H1 (cell line): ENCODE results near the gene MRM2. TPM values are rescaled to one million over a fixed set of nuclear protein-coding genes. Genes with fewer than 3 reads are reported as not detected.

ENCODE experiments used
- CTCF ChIA-PET: fragments of 300-600 bp; sonication (Branson Sonifier 250); formaldehyde crosslinking; loops from one replicate; lab custom pipeline; 2021; ENCODE audit not compliant: partially characterized antibody; lab: Charles Lee
- POLR2A ChIA-PET: fragments of 300-600 bp; sonication (Branson Sonifier 250); formaldehyde crosslinking; loops from one replicate; lab custom pipeline; 2021; ENCODE audit warnings: inconsistent platforms; ENCODE audit not compliant: partially characterized antibody; lab: Charles Lee
- DNase-seq, 2 experiments: peaks; one replicate each; pipeline versions ENCODE4 v3.0.0 to v3.0.0-alpha.2; 2010 to 2022; ENCODE audit warnings: low spot score in 2 of 2, low read depth in 1 of 2, mixed read lengths in 1 of 2
- FAIRE-seq: peaks from 2 replicates; lab custom pipeline; 2011; peaks lifted over from hg19 to GRCh38; lab: Jason Lieb, UNC
- H2AFZ ChIP-seq: 2 replicates; pipeline ENCODE4 v1.8.1; 2012; ENCODE audit warnings: low read length, inconsistent platforms
- H2AK5ac ChIP-seq: 2 replicates; pipeline ENCODE4 v1.6.1; 2013; ENCODE audit warnings: low read depth, low read length
- H2BK120ac ChIP-seq: replicated peaks from 2 replicates; pipeline ENCODE3; 2013; ENCODE audit warnings: low read depth, low read length, inconsistent platforms
- H2BK12ac ChIP-seq: 2 replicates; pipeline ENCODE4 v1.6.1; 2013; ENCODE audit warnings: low read depth, low read length
- H2BK15ac ChIP-seq: 2 replicates; pipeline ENCODE4 v1.6.1; 2013; ENCODE audit warnings: low read length
- H2BK20ac ChIP-seq: 2 replicates; pipeline ENCODE4 v1.6.1; 2013; ENCODE audit warnings: low read length
- H2BK5ac ChIP-seq: 2 replicates; pipeline ENCODE4 v1.6.1; 2013; ENCODE audit warnings: low read depth, low read length
- H3K14ac ChIP-seq: 2 replicates; pipeline ENCODE4 v1.6.1; 2013; ENCODE audit warnings: inconsistent platforms; ENCODE audit not compliant: insufficient read length
- H3K18ac ChIP-seq: 2 replicates; pipeline ENCODE4 v1.6.1; 2013; ENCODE audit warnings: low read length; ENCODE audit errors: extremely low read depth
- H3K23ac ChIP-seq: 2 replicates; pipeline ENCODE4 v1.6.1; 2013; ENCODE audit warnings: inconsistent platforms; ENCODE audit not compliant: insufficient read length
- H3K23me2 ChIP-seq: 2 replicates; pipeline ENCODE4 v1.6.1; 2013; ENCODE audit warnings: low read depth, low read length
- H3K27ac ChIP-seq: 2 replicates; pipeline ENCODE4 v1.6.1; 2011; ENCODE audit warnings: low read depth, low read length, inconsistent platforms
- H3K27me3 ChIP-seq, 4 experiments: replicated peaks in 1 of 4; 1 replicate in 1 of 4; 2 replicates in 3 of 4; pipeline versions ENCODE4 v1.6.1 to v1.8.1; 2011 to 2013; ENCODE audit warnings: low read length in 3 of 4, mild to moderate bottlenecking in 3 of 4, inconsistent platforms in 2 of 4, mixed read lengths in 2 of 4, moderate library complexity in 1 of 4; ENCODE audit not compliant: control insufficient read depth in 3 of 4, insufficient read depth in 3 of 4; ENCODE audit errors: extremely low read depth in 1 of 4
- H3K36me3 ChIP-seq, 4 experiments: 2 replicates each; pipeline versions ENCODE4 v1.6.1 to v1.8.1; 2011 to 2013; ENCODE audit warnings: mild to moderate bottlenecking in 4 of 4, low read length in 3 of 4, moderate library complexity in 2 of 4, control low read depth in 1 of 4, inconsistent platforms in 1 of 4; ENCODE audit not compliant: insufficient read depth in 4 of 4, control insufficient read depth in 2 of 4
- H3K4ac ChIP-seq: replicated peaks from 2 replicates; pipeline ENCODE3; 2013; ENCODE audit warnings: low read length, low read depth, mixed read lengths, inconsistent platforms; ENCODE audit not compliant: insufficient read length
- H3K4me1 ChIP-seq, 4 experiments: replicated peaks in 1 of 4; 1 replicate in 1 of 4; 2 replicates in 3 of 4; pipeline versions ENCODE4 v1.6.1 to v1.8.1; 2011 to 2013; ENCODE audit warnings: low read length in 3 of 4, inconsistent platforms in 2 of 4, mixed read lengths in 1 of 4; ENCODE audit not compliant: insufficient read depth in 4 of 4, control insufficient read depth in 3 of 4
- H3K4me2 ChIP-seq, 2 experiments: 2 replicates each; pipeline versions ENCODE4 v1.6.1 to v1.8.1; 2011 to 2013; ENCODE audit warnings: low read depth in 2 of 2, low read length in 2 of 2, control low read depth in 1 of 2, inconsistent platforms in 1 of 2, mild to moderate bottlenecking in 1 of 2; ENCODE audit not compliant: insufficient read depth in 1 of 2
- H3K4me3 ChIP-seq, 4 experiments: fragments of 200-600, 300-600 bp in 1 of 4; sonication (generic), shearing (Covaris generic), sonication (Bioruptor Twin) in 1 of 4; 2 replicates each; pipeline versions ENCODE4 v1.5.1 to v1.8.1; 2011 to 2016; ENCODE audit warnings: low read length in 4 of 4, low read depth in 3 of 4, control low read depth in 2 of 4, inconsistent platforms in 2 of 4, mild to moderate bottlenecking in 2 of 4, mixed read lengths in 1 of 4, moderate library complexity in 1 of 4; ENCODE audit not compliant: insufficient read depth in 2 of 4; ENCODE audit errors: extremely low read depth in 1 of 4
- H3K56ac ChIP-seq: replicated peaks from 2 replicates; pipeline ENCODE3; 2013; ENCODE audit warnings: low read depth, mild to moderate bottlenecking, mixed read lengths, low read length, inconsistent platforms; ENCODE audit not compliant: insufficient read length
- H3K79me1 ChIP-seq: 2 replicates; pipeline ENCODE4 v1.6.1; 2013; ENCODE audit warnings: low read depth, low read length, control low read depth
- H3K79me2 ChIP-seq, 2 experiments: 2 replicates each; pipeline versions ENCODE4 v1.6.1 to v1.8.1; 2012 to 2013; ENCODE audit warnings: low read length in 2 of 2, mild to moderate bottlenecking in 2 of 2, inconsistent platforms in 1 of 2; ENCODE audit not compliant: insufficient read depth in 2 of 2, control insufficient read depth in 1 of 2
- H3K9ac ChIP-seq, 4 experiments: replicated peaks in 1 of 4; 1 replicate in 1 of 4; 2 replicates in 3 of 4; pipeline versions ENCODE4 v1.6.1 to v1.8.1; 2011 to 2013; ENCODE audit warnings: low read depth in 3 of 4, low read length in 3 of 4, control low read depth in 2 of 4, mild to moderate bottlenecking in 2 of 4, moderate library complexity in 2 of 4, inconsistent platforms in 1 of 4; ENCODE audit errors: extremely low read depth in 1 of 4
- H3K9me3 ChIP-seq, 2 experiments: 2 replicates each; pipeline versions ENCODE4 v1.6.1 to v1.8.1; 2012 to 2013; ENCODE audit warnings: mild to moderate bottlenecking in 2 of 2, moderate library complexity in 2 of 2, control low read depth in 1 of 2, inconsistent platforms in 1 of 2, low read depth in 1 of 2, low read length in 1 of 2, mixed read lengths in 1 of 2; ENCODE audit not compliant: insufficient read depth in 2 of 2
- H4K20me1 ChIP-seq, 2 experiments: replicated peaks in 1 of 2; 2 replicates each; pipeline versions ENCODE3 to v1.8.1; 2011 to 2013; ENCODE audit warnings: inconsistent platforms in 2 of 2, low read length in 2 of 2, mild to moderate bottlenecking in 1 of 2; ENCODE audit not compliant: insufficient read depth in 2 of 2, control insufficient read depth in 1 of 2
- H4K5ac ChIP-seq: 2 replicates; pipeline ENCODE4 v1.6.1; 2013; ENCODE audit warnings: low read length, low read depth, mixed read lengths, inconsistent platforms; ENCODE audit not compliant: insufficient read length
- H4K8ac ChIP-seq: 2 replicates; pipeline ENCODE4 v1.8.0; 2013; ENCODE audit warnings: mild to moderate bottlenecking, moderate library complexity, low read length, inconsistent platforms; ENCODE audit not compliant: insufficient read depth; ENCODE audit errors: extremely low read depth
- H4K91ac ChIP-seq: replicated peaks from 2 replicates; pipeline ENCODE3; 2013; ENCODE audit warnings: low read length, mixed read lengths, inconsistent platforms; ENCODE audit not compliant: insufficient read length
- CHD1 ChIP-seq: IDR thresholded peaks from 2 replicates; pipeline ENCODE4 v1.6.1; 2012; ENCODE audit warnings: low read depth, low read length, improper control_type of control experiment
- CHD2 ChIP-seq: IDR thresholded peaks from 2 replicates; pipeline ENCODE4 v1.6.1; 2012; ENCODE audit warnings: low read length, improper control_type of control experiment
- CTBP2 ChIP-seq: IDR thresholded peaks from 2 replicates; pipeline ENCODE4 v1.7.0; 2011; ENCODE audit warnings: borderline replicate concordance, mild to moderate bottlenecking, moderate library complexity, mixed read lengths, low read length; ENCODE audit not compliant: insufficient read depth, insufficient read length
- GTF2F1 ChIP-seq: IDR thresholded peaks from 2 replicates; pipeline ENCODE4 v1.6.1; 2012; ENCODE audit warnings: low read depth, low read length, improper control_type of control experiment, borderline replicate concordance
- JUN ChIP-seq: IDR thresholded peaks from 2 replicates; pipeline ENCODE4 v1.6.1; 2011; ENCODE audit warnings: low read depth, mild to moderate bottlenecking, improper control_type of control experiment, low read length
- KDM4A ChIP-seq: IDR thresholded peaks from one replicate; pipeline ENCODE4 v1.7.1; 2012; ENCODE audit warnings: low read depth, mild to moderate bottlenecking, moderate library complexity, low read length, inconsistent platforms; ENCODE audit not compliant: severe bottlenecking
- MAFK ChIP-seq: IDR thresholded peaks from 2 replicates; pipeline ENCODE4 v1.6.1; 2012; ENCODE audit warnings: low read depth, mild to moderate bottlenecking, improper control_type of control experiment, low read length
- PHF8 ChIP-seq: fragments of 200-600 bp; sonication (generic); conservative IDR thresholded peaks from 2 replicates; pipeline ENCODE4 v1.7.1; 2012; ENCODE audit warnings: low read depth, mild to moderate bottlenecking, inconsistent platforms, low read length, moderate library complexity
- POLR2AphosphoS5 ChIP-seq: IDR thresholded peaks from 2 replicates; pipeline ENCODE4 v1.6.1; 2011; ENCODE audit warnings: low read depth, low read length
- POU5F1 ChIP-seq: IDR thresholded peaks from 2 replicates; pipeline ENCODE4 v1.6.1; 2011; ENCODE audit warnings: low read depth, mild to moderate bottlenecking, low read length, moderate library complexity
- RXRA ChIP-seq: IDR thresholded peaks from 2 replicates; pipeline ENCODE4 v1.6.1; 2011; ENCODE audit warnings: low read depth, mild to moderate bottlenecking, low read length, moderate library complexity; ENCODE audit not compliant: insufficient read depth
- SIRT6 ChIP-seq: IDR thresholded peaks from one replicate; pipeline ENCODE4 v1.7.1; 2012; ENCODE audit warnings: low read length, inconsistent platforms
- SIX5 ChIP-seq: IDR thresholded peaks from 2 replicates; pipeline ENCODE4 v1.6.1; 2011; ENCODE audit warnings: mild to moderate bottlenecking, low read depth, low read length
- WGBS, 2 experiments: shearing (Covaris generic) in 1 of 2; methylation state at CpG; one replicate each; pipeline versions ENCODE4 v1.1.6 to v1.1.7; 2013 to 2015; ENCODE audit warnings: low lambda C conversion rate in 2 of 2, mixed read lengths in 2 of 2, inconsistent platforms in 1 of 2, low coverage in 1 of 2, missing lambda C conversion rate in 1 of 2; ENCODE audit not compliant: insufficient replicate concordance in 2 of 2, insufficient coverage in 1 of 2, insufficient read length in 1 of 2; ENCODE audit errors: extremely low coverage in 1 of 2, missing lambda C conversion rate in 1 of 2; 5-methylcytosine and 5-hydroxymethylcytosine counted together
- polyA plus RNA-seq, 7 experiments: library from polyadenylated mRNA; depleted of rRNA in 3 of 7; stranded (reverse) in 5 of 7; unstranded in 2 of 7; fragments of >200 nt in 5 of 7; fragments of 200-250 nt in 2 of 7; gene quantifications; 1 replicate in 5 of 7; 2 replicates in 1 of 7; 4 replicates in 1 of 7; pipeline versions ENCODE4 v1.2.1 to v1.2.3, GENCODE V29; 2011 to 2013; ENCODE audit warnings: missing spikeins in 2 of 7, mixed read lengths in 2 of 7
- total RNA-seq: library from RNA; stranded (reverse); fragmentation: NEBNext Ultra II Directional; extraction: Animal tissue kit (Norgen Biotek cat#: 25700); gene quantifications from 2 replicates; pipeline ENCODE4 v1.2.1, GENCODE V29; 2021

The MRM2 gene
- total and polyA plus RNA-seq, 2 of the 8 experiments (the other 6 are each of a cell fraction or from before 2014, with no cell fraction given) = 17.2 to 38.6 TPM

DNA sequence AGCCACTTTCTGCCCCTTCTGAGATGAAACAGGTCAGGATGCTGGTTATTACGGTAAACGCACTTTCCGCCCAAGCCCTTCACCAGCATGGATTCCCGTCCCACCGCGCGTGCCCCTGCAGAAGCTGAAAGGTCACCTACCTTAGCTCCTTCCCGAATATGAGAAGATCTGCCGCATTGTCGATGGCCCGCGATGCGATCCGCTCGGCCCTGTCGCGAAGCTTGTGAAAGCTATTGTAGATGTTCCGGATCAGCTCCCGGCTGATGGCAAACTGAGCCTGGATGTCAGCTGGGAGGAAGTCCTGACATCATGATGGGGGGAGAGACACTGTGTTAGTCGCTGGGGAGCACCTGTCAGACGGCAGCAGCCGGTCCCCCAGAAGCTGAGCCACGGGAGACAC, 22.2 kb upstream of the MRM2 start:
- WGBS, 2 experiments = 95% methylated on average over 23 of the region's 23 CpGs; no CpG with 5 or more reads in 1 of the 2 experiments
- no peak overlapping the region for H2BK5ac ChIP-seq
- no peak overlapping the region for H3K18ac ChIP-seq
- no peak overlapping the region for H2AFZ ChIP-seq
- no peak overlapping the region for H4K5ac ChIP-seq
- no peaks in the 10 kb centered on the region for H3K4me1 ChIP-seq
- TF ChIP-seq PHF8 (no peak), GTF2F1 (no peak), KDM4A (no peak), CHD1 (no peak), JUN (no peak), CTBP2 (no peak), SIX5 (no peak), POU5F1 (no peak), POLR2AphosphoS5 (no peak), CHD2 (no peak), SIRT6 (no peak), RXRA (no peak), MAFK (no peak)
- H4K8ac ChIP-seq = no peak overlapping the region
- ChIA-PET POLR2A (interaction anchor here (1.5 kb wide), 1 partner anchor 24 kb away, joined by 3 read pairs; no protein-coding TSS in a partner anchor), CTCF (interaction anchor here (0.7 to 7.4 kb wide), 3 partner anchors 14 to 49 kb away, joined by 3 to 38 read pairs (median 3); no protein-coding TSS in a partner anchor)
- no peaks in the 10 kb centered on the region; the same call in 1 of the 2 replicates for H3K79me1 ChIP-seq
- no peak overlapping the region for H2BK20ac ChIP-seq
- peaks cover 0 to 2% of the 10 kb centered on the region in 2 experiments for H4K20me1 ChIP-seq
- H2BK15ac ChIP-seq = no peak overlapping the region
- no peak overlapping the region for H2BK120ac ChIP-seq
- H3K56ac ChIP-seq = no peak overlapping the region
- H3K36me3 ChIP-seq = peaks cover 0 to 9% (median 4%) of the 10 kb centered on the region in 4 experiments; a peak in 4 of 8 replicates
- no peak overlapping the region for H4K91ac ChIP-seq
- no peak overlapping the region for H2BK12ac ChIP-seq
- no peak overlapping the region for H3K27ac ChIP-seq
- no peaks in the 10 kb centered on the region for H3K23me2 ChIP-seq
- no peak overlapping the region for H3K4ac ChIP-seq
- H2AK5ac ChIP-seq = no peak overlapping the region
- H3K4me3 ChIP-seq = no peak overlapping the region
- DNase-seq (no peak), FAIRE-seq (no peak)
- no peak overlapping the region for H3K14ac ChIP-seq
- no peaks in the 10 kb centered on the region; a peak in 1 of 4 replicates for H3K9me3 ChIP-seq
- no peak overlapping the region for H3K4me2 ChIP-seq
- no peaks in the 10 kb centered on the region for H3K27me3 ChIP-seq
- H3K79me2 ChIP-seq = no peaks in the 10 kb centered on the region
- H3K9ac ChIP-seq = no peak overlapping the region
- no peak overlapping the region for H3K23ac ChIP-seq
